Heart left ventricle (tissue), 13 donors: ENCODE data around the gene GAGE12J.

Experiments
- CTCF ChIP-seq, 12 donors: fragments of 200-600 bp; sonication (generic) in 4 of 12; IDR thresholded peaks; one replicate each; pipeline versions ENCODE4 v1.5.0 to v1.8.0; 2018 to 2022; ENCODE audit warnings: antibody characterized with exemption in 12 of 12, mild to moderate bottlenecking in 5 of 12
- POLR2A ChIP-seq, 2 donors: fragments of 450-650 bp; IDR thresholded peaks; one replicate each; pipeline ENCODE4 v1.6.1; 2017; ENCODE audit warnings: antibody characterized with exemption in 2 of 2, mild to moderate bottlenecking in 2 of 2, moderate library complexity in 2 of 2
- donor health status: ischemic (EF 13 %, LVEDD 7.1; RV severe dilation, severe dysfunction).
- donor health status: DM: no; HTN: yes; CAD: no.
- donor health status: DM: no; HTN: no; CAD: no.
- donor health status: ischemic (EF 25% LVEDD 6.9; RV normal size, moderate dysfunction).
- donor health status: ischemic (EF 25% LVEDD 5.7; RV mildly dilated, moderate dysfunction).
- donor health status: ischemic (EF 35%, LVEDD 5.7; RV mildly dilated, moderate dysfunction).
- donor health status: nonischemic (EF 11% LVEDD 7.7; RV severe dilation, severe dysfunction).
- donor health status: DM: yes; HTN: yes; CAD: no.
- donor health status: PGD.
- donor health status: ischemic (EF 29% LVEDD 5.4; RV normal size, mild dysfunction).
- donor health status: nonischemic (EF 23%, LVEDD 6.1; RV moderate dilation, normal function).

- TF ChIP-seq CTCF (IDR thresholded peaks at IDR 0.05) (no peak), POLR2A (IDR thresholded peaks at IDR 0.05) (no peak)
These were observed 11.5 kb upstream of the GAGE12J start for GRCh38 chrX:49310371-49310770.
